A549 (cell line): ENCODE measurements around the gene NSUN7. TPM values are rescaled to one million over a fixed set of nuclear protein-coding genes. Genes with fewer than 3 reads are reported as not detected.

Source experiments
- ATAC-seq, 2 experiments: fragments of 200-7000 bp in 1 of 2; fragments of >200 bp in 1 of 2; cut with Nextera tagmentation in 1 of 2; cut with Tn5 transposase in 1 of 2; 3 replicates each; pipeline versions ENCODE4 v1.8.0 to v1.9.1; 2018 to 2020; ENCODE audit warnings: mild to moderate bottlenecking in 1 of 2, moderate library complexity in 1 of 2
- CTCF ChIA-PET: fragments of 300-600 bp; sonication (Branson Sonifier 250); formaldehyde crosslinking; extraction: SDS; loops from one replicate; lab custom pipeline; 2021; ENCODE audit warnings: antibody characterized with exemption, inconsistent platforms; lab: Yijun Ruan, JAX
- POLR2A ChIA-PET: fragments of 350-600 bp; formaldehyde crosslinking; extraction: SDS; loops from one replicate; lab custom pipeline; 2021; ENCODE audit warnings: antibody characterized with exemption, inconsistent platforms; lab: Yijun Ruan, JAX
- DNase-seq, 2 experiments: peaks; one replicate each; pipeline versions ENCODE4 v3.0.0 to v3.0.0-alpha.2; 2011 to 2016; ENCODE audit warnings: low read depth in 1 of 2, low spot score in 1 of 2
- FAIRE-seq: peaks from 2 replicates; lab custom pipeline; 2011; peaks lifted over from hg19 to GRCh38; lab: Jason Lieb, UNC
- H3K27ac ChIP-seq, 2 experiments: fragments of >200 bp; sonication (Bioruptor Twin); formaldehyde crosslinking; 3 replicates each; pipeline ENCODE4 v1.5.1; 2016 to 2017
- H3K4me1 ChIP-seq: fragments of >200 bp; sonication (Bioruptor Twin); formaldehyde crosslinking; 3 replicates; pipeline ENCODE4 v1.6.1; 2016
- H3K4me2 ChIP-seq: fragments of >200 bp; sonication (Bioruptor Twin); formaldehyde crosslinking; 3 replicates; pipeline ENCODE4 v1.6.1; 2016
- H3K4me3 ChIP-seq: fragments of >200 bp; sonication (Bioruptor Twin); formaldehyde crosslinking; 3 replicates; pipeline ENCODE4 v1.5.1; 2016
- H3K9me3 ChIP-seq: fragments of >200 bp; sonication (Bioruptor Twin); formaldehyde crosslinking; 3 replicates; pipeline ENCODE4 v1.6.1; 2016
- ATOH8 ChIP-seq: fragments of 250-450 bp; sonication (Bioruptor Pico); IDR thresholded peaks from 2 replicates; pipeline ENCODE4 v1.5.0; 2020; ENCODE audit warnings: low read depth, mild to moderate bottlenecking, moderate library complexity
- CHD4 ChIP-seq: fragments of 200-600 bp; sonication (generic); IDR thresholded peaks from 2 replicates; pipeline ENCODE4 v1.6.1; 2016; ENCODE audit warnings: antibody characterized with exemption, mild to moderate bottlenecking, borderline replicate concordance
- CTCF ChIP-seq: fragments of >200 bp; sonication (Bioruptor Twin); formaldehyde crosslinking; IDR thresholded peaks from 3 replicates; pipeline ENCODE4 v1.5.1; 2016
- EHF ChIP-seq: fragments of 250-450 bp; sonication (Bioruptor Pico); IDR thresholded peaks from 2 replicates; pipeline ENCODE4 v1.5.0; 2020; ENCODE audit warnings: mild to moderate bottlenecking
- EHMT2 ChIP-seq: fragments of 200-600 bp; sonication (generic); IDR thresholded peaks from 2 replicates; pipeline ENCODE4 v1.6.1; 2016; ENCODE audit warnings: antibody characterized with exemption, low read depth, mild to moderate bottlenecking, moderate library complexity
- FOSB ChIP-seq: fragments of 250-450 bp; sonication (Bioruptor Pico); IDR thresholded peaks from 2 replicates; pipeline ENCODE4 v1.5.0; 2020; ENCODE audit warnings: mild to moderate bottlenecking, moderate library complexity
- FOXS1 ChIP-seq: fragments of 250-450 bp; sonication (Bioruptor Pico); IDR thresholded peaks from 2 replicates; pipeline ENCODE4 v1.5.0; 2020; ENCODE audit warnings: mild to moderate bottlenecking, moderate library complexity
- HDAC2 ChIP-seq: fragments of 200-600 bp; sonication (generic); IDR thresholded peaks from 2 replicates; pipeline ENCODE4 v1.6.1; 2016
- HOXA7 ChIP-seq: fragments of 250-450 bp; sonication (Bioruptor Pico); IDR thresholded peaks from 2 replicates; pipeline ENCODE4 v1.5.0; 2020; ENCODE audit warnings: mild to moderate bottlenecking, moderate library complexity
- HOXB13 ChIP-seq: fragments of 250-450 bp; sonication (Bioruptor Pico); IDR thresholded peaks from 2 replicates; pipeline ENCODE4 v1.5.0; 2020; ENCODE audit warnings: low read depth, mild to moderate bottlenecking, moderate library complexity
- HOXB5 ChIP-seq: fragments of 250-450 bp; sonication (Bioruptor Pico); IDR thresholded peaks from 2 replicates; pipeline ENCODE4 v1.5.0; 2020; ENCODE audit warnings: mild to moderate bottlenecking, moderate library complexity
- JUN ChIP-seq, 2 experiments: fragments of >200 bp; sonication (Bioruptor Twin); formaldehyde crosslinking; IDR thresholded peaks; 2 replicates in 1 of 2; 3 replicates in 1 of 2; pipeline ENCODE4 v1.6.1; 2016 to 2017
- JUNB ChIP-seq: fragments of >200 bp; sonication (Bioruptor Twin); formaldehyde crosslinking; IDR thresholded peaks from 2 replicates; pipeline ENCODE4 v1.6.1; 2016
- KDM1A ChIP-seq: fragments of 200-600 bp; sonication (generic); IDR thresholded peaks from 2 replicates; pipeline ENCODE4 v1.6.1; 2016; ENCODE audit warnings: low read depth, mild to moderate bottlenecking
- MYC ChIP-seq: IDR thresholded peaks from 2 replicates; pipeline ENCODE4 v1.6.1; 2012; ENCODE audit warnings: mild to moderate bottlenecking, inconsistent platforms, low read length, improper control_type of control experiment, borderline replicate concordance
- NFE2L2 ChIP-seq: fragments of 150-350 bp; conservative IDR thresholded peaks from 2 replicates; pipeline ENCODE4 v1.6.1; 2014; ENCODE audit warnings: low read length
- NPAS2 ChIP-seq: fragments of 250-450 bp; sonication (Bioruptor Pico); IDR thresholded peaks from 2 replicates; pipeline ENCODE4 v1.8.0; 2022; ENCODE audit warnings: mild to moderate bottlenecking, moderate library complexity, borderline replicate concordance
- NR3C1 ChIP-seq: fragments of >200 bp; sonication (Bioruptor Twin); formaldehyde crosslinking; IDR thresholded peaks from 3 replicates; pipeline ENCODE4 v1.6.1; 2017
- RAD21 ChIP-seq, 2 experiments: fragments of >200 bp in 1 of 2; sonication (Bioruptor Twin) in 1 of 2; formaldehyde crosslinking in 1 of 2; IDR thresholded peaks in 1 of 2; conservative IDR thresholded peaks in 1 of 2; 2 replicates in 1 of 2; 3 replicates in 1 of 2; pipeline ENCODE4 v1.6.1; 2012 to 2018; ENCODE audit warnings: inconsistent platforms in 1 of 2
- RCOR1 ChIP-seq: fragments of 150-350 bp; IDR thresholded peaks from 2 replicates; pipeline ENCODE4 v1.6.1; 2014; ENCODE audit warnings: antibody characterized with exemption, low read length, low read depth
- REST ChIP-seq: fragments of 200-600 bp; sonication (generic); IDR thresholded peaks from 2 replicates; pipeline ENCODE4 v1.6.1; 2016; ENCODE audit warnings: antibody characterized with exemption, mild to moderate bottlenecking, moderate library complexity
- SREBF2 ChIP-seq: fragments of 450-650 bp; IDR thresholded peaks from 2 replicates; pipeline ENCODE4 v1.6.1; 2014; ENCODE audit warnings: mild to moderate bottlenecking, moderate library complexity
- TFCP2L1 ChIP-seq: fragments of 250-450 bp; sonication (Bioruptor Pico); IDR thresholded peaks from 2 replicates; pipeline ENCODE4 v1.5.0; 2021; ENCODE audit warnings: mild to moderate bottlenecking
- ZNF302 ChIP-seq: fragments of 250-450 bp; sonication (Bioruptor Pico); IDR thresholded peaks from 2 replicates; pipeline ENCODE4 v1.9.0; 2021; ENCODE audit warnings: inconsistent platforms, mild to moderate bottlenecking, moderate library complexity
- ZSCAN20 ChIP-seq: fragments of 250-450 bp; sonication (Bioruptor Pico); IDR thresholded peaks from 2 replicates; pipeline ENCODE4 v1.8.0; 2022; ENCODE audit warnings: mild to moderate bottlenecking, moderate library complexity
- WGBS: methylation state at CpG from one replicate; pipeline ENCODE4 v1.1.6; 2017; ENCODE audit errors: missing lambda C conversion rate; 5-methylcytosine and 5-hydroxymethylcytosine counted together
- polyA plus RNA-seq, 4 experiments: library from polyadenylated mRNA; depleted of rRNA in 3 of 4; stranded (reverse); fragments of >200 nt; fragmentation: RNase III in 1 of 4; extraction: RNeasy Plus Mini Kit Qiagen cat#74134 plus additional on column Dnase treatment in 1 of 4; gene quantifications; 2 replicates in 3 of 4; 3 replicates in 1 of 4; pipeline ENCODE4 v1.2.3, GENCODE V29; 2011 to 2017
- TF ChIP-seq, protein P1 (sequence below): fragments of >200 bp; sonication (Bioruptor Twin); formaldehyde crosslinking; IDR thresholded peaks from 2 replicates; pipeline ENCODE4 v1.6.1; 2016

NSUN7 gene
- polyA plus RNA-seq, 2 of the 4 experiments (the other 2 are of a cell fraction) = 0.65 to 1.4 TPM

- Histone ChIP-seq H3K4me1 (no peaks in the 10 kb centered on the region; the same call in 2 of the 3 replicates), H3K4me3 (no peak overlapping the region), H3K4me2 (no peak overlapping the region), H3K27ac (peak overlapping the region in 1 of 2 experiments; percentile 10; a peak in 1 of 6 replicates), H3K9me3 (no peaks in the 10 kb centered on the region)
- ATAC-seq (no peak), FAIRE-seq (no peak), DNase-seq (no peak)
- TF ChIP-seq HOXA7 = no peak
- TF ChIP-seq NR3C1 = no peak
- TF ChIP-seq HDAC2 = no peak
- TF ChIP-seq RAD21 (conservative IDR thresholded peaks at IDR 0.05 in 1 of 2, IDR thresholded peaks at IDR 0.05 in 1 of 2) = no peak
- TF ChIP-seq ZNF302 (CRISPR knock-in tag) = no peak
- no peak for TF ChIP-seq JUNB
- TF ChIP-seq ATOH8 (CRISPR knock-in tag) = no peak
- TF ChIP-seq JUN (IDR thresholded peaks at IDR 0.05) = no peak
- no peak for TF ChIP-seq FOSB
- no peak for TF ChIP-seq CTCF
- no peak for TF ChIP-seq REST
- TF ChIP-seq HOXB13 (CRISPR knock-in tag) = no peak
- TF ChIP-seq EHMT2 = no peak
- TF ChIP-seq FOXS1 (CRISPR knock-in tag) = no peak
- TF ChIP-seq HOXB5 = no peak
- TF ChIP-seq NFE2L2 = no peak
- TF ChIP-seq TFCP2L1 (CRISPR knock-in tag) = no peak
- TF ChIP-seq NPAS2 (CRISPR knock-in tag) = no peak
- no peak for TF ChIP-seq SREBF2
- 74% methylated on average over 3 of the region's 3 CpGs for WGBS
- POLR2A ChIA-PET = no interaction called here
- CTCF ChIA-PET = no interaction called here
These were observed 13.5 kb downstream of the NSUN7 start for GRCh38 chr4:40763228-40763716.

DNA sequence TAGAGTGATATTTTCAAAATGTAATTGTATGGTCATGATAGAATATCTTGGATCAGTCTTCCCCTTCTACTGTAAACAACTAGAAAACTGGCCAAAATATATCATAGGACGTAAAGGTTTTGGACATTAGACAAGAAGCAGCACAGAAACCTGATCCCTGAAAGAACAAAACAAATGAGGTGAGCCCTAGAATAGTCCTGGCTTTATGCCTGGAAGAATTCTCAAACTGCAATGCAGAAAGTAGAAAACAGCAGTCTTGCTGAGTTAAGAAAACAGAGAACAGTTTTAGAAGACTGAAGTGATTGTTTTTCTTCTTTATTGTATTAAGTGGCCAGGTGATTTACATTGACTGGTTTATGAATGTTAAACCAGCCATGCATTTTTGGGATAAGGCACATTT lies 19.5 kb downstream of the NSUN7 start:
- ATAC-seq (no peak), DNase-seq (no peak), FAIRE-seq (no peak)
- H3K9me3 ChIP-seq = no peaks in the 10 kb centered on the region
- H3K4me1 ChIP-seq = no peaks in the 10 kb centered on the region
- ChIA-PET POLR2A (no interaction called here), CTCF (no interaction called here)
- no peak for TF ChIP-seq REST
- no peak for TF ChIP-seq EHF (CRISPR knock-in tag)
- TF ChIP-seq JUNB = no peak
- TF ChIP-seq CHD4 = no peak
- TF ChIP-seq SREBF2 = no peak
- TF ChIP-seq ATOH8 (CRISPR knock-in tag) = no peak
- TF ChIP-seq TFCP2L1 (CRISPR knock-in tag) = no peak
- TF ChIP-seq, protein P1, sequence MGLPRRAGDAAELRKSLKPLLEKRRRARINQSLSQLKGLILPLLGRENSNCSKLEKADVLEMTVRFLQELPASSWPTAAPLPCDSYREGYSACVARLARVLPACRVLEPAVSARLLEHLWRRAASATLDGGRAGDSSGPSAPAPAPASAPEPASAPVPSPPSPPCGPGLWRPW = no peak
- TF ChIP-seq MYC = no peak
- TF ChIP-seq HOXB13 (CRISPR knock-in tag) = no peak
- no peak for TF ChIP-seq ZSCAN20 (CRISPR knock-in tag)
- no peak for TF ChIP-seq KDM1A
- TF ChIP-seq RCOR1 = no peak
- no peak overlapping the region for H3K4me3 ChIP-seq
- H3K27ac ChIP-seq = no peak overlapping the region
- no peak overlapping the region for H3K4me2 ChIP-seq
- WGBS = 78% methylated on average over 1 of the region's 1 CpG
